GM21423 (cell line): ENCODE measurements around the gene TCFL5.
A peak's percentile ranks its signal among the peaks of the same experiment; 100 is the strongest.
"Not testable (repeated sequence)": the region's sequence is repeated elsewhere in the genome, so short reads cannot be mapped to it uniquely, and the experiment has no call there.

Experiments used
- ATAC-seq: cut with Tn5 transposase; IDR thresholded peaks from one replicate; pipeline ENCODE4 v1.9.1; 2021; ENCODE audit warnings: mild to moderate bottlenecking, moderate library complexity; ENCODE audit not compliant: unreplicated experiment

The TCFL5 gene

GRCh38 chr20:62880935-62881661 is 19.5 kb upstream of the TCFL5 start:
- ATAC-seq: no peak

GRCh38 chr20:62880147-62880934 is 18.7 kb upstream of the TCFL5 start:
- no peak for ATAC-seq

GRCh38 chr20:62879275-62880146 is 17.9 kb upstream of the TCFL5 start:
- ATAC-seq: no peak

GRCh38 chr20:62878244-62879038 is 16.8 kb upstream of the TCFL5 start:
- no peak for ATAC-seq

GRCh38 chr20:62876902-62877816 is 15.5 kb upstream of the TCFL5 start:
- ATAC-seq: no peak

GRCh38 chr20:62876501-62876901 is 14.9 kb upstream of the TCFL5 start:
- ATAC-seq: no peak

GRCh38 chr20:62875419-62876361 is 14.1 kb upstream of the TCFL5 start:
- ATAC-seq: no peak

GRCh38 chr20:62874964-62875344 is 13.3 kb upstream of the TCFL5 start:
- no peak for ATAC-seq

GRCh38 chr20:62873681-62874031 is 12.0 kb upstream of the TCFL5 start:
- ATAC-seq: not testable (repeated sequence)

- no peak for ATAC-seq
Observed at GRCh38 chr20:62873280-62873679, 11.7 kb upstream of the TCFL5 start.

GRCh38 chr20:62872862-62873261 is 11.2 kb upstream of the TCFL5 start:
- ATAC-seq: no peak

GRCh38 chr20:62872184-62872847 is 10.7 kb upstream of the TCFL5 start:
- ATAC-seq: no peak

- ATAC-seq: no peak
Observed at GRCh38 chr20:62864207-62864606, 2.6 kb upstream of the TCFL5 start.

- peak; percentile 30 for ATAC-seq
Observed at GRCh38 chr20:62860924-62861691, 514 bp downstream of the TCFL5 start.

GRCh38 chr20:62860391-62860923 is 1.2 kb downstream of the TCFL5 start:
- no peak for ATAC-seq

GRCh38 chr20:62859721-62860120 is 1.9 kb downstream of the TCFL5 start:
- ATAC-seq: no peak
